Left colon (tissue), 2 donors: ENCODE measurements around the gene NPLOC4. TPM values are rescaled to one million over a fixed set of nuclear protein-coding genes. Genes with fewer than 3 reads are reported as not detected.

Experiments
- ATAC-seq: fragments of 200-7000 bp; cut with Tn5 transposase; one replicate; pipeline ENCODE4 v1.9.1; 2020; ENCODE audit warnings: mild to moderate bottlenecking, moderate library complexity
- DNase-seq, 2 donors: peaks; one replicate each; pipeline ENCODE4 v3.0.0-alpha.2; 2020
- intact Hi-C, 2 donors: fragments of 100-400 bp; cut with DNase I in 1 of 2; cut with micrococcal nuclease in 1 of 2; formaldehyde crosslinking; loops; one replicate each; pipeline versions ENCODE4 v1.11.2 to v1.14.0; 2022; cut with DNase I, micrococcal nuclease
- total RNA-seq, 2 donors: library from RNA; stranded (reverse); fragmentation: NEBNext Ultra II Directional; extraction: Animal tissue kit (Norgen Biotek cat#: 25700); gene quantifications; one replicate each; pipeline ENCODE4 v1.2.1, GENCODE V29; 2021
- donor health status: DM: no; HTN: no; CAD: no.
- donor health status: DM: yes; HTN: yes; CAD: no.

The NPLOC4 gene
- total RNA-seq, 2 donors from 2014 or later, result 86.2 to 88.4 TPM

DNA sequence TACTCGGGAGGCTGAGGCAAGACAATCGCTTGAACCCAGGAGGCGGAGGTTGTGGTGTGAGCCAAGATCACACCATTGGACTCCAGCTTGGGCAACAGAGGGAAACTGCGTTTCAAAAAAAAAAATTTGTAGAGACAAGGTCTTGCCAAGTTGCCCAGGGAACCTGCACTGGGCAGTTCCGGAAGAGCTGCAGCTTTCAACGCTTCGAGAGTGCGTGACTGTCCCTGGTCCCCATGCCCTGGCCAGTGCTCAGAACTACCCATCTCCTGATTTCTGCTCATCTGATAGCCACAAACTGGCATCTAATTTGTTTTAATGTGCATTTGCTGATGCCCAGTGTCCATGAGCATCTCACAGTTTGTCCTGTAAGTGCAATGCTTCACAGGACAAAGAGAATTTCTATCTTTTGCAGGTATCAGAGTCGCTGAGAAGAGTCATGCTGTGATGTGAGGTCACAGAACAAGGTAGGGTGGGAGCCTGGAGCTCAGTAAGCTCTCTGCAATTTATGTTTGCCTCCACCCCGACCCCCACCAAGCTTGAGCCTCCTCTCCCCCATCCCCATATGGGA is 128.2 kb downstream of the NPLOC4 start:
- no peak for DNase-seq
- intact Hi-C loops, result no loop called here
- peak; percentile 4 for ATAC-seq

Other genes with a start within 250 kb of the NPLOC4 start
- 10 to 100 TPM; 12.2 to 14.2 TPM for gene BAHCC1, start 241.7 kb downstream of the NPLOC4 start, total RNA-seq
- gene ACTG1, start 124.3 kb downstream of the NPLOC4 start, total RNA-seq, result 1,000 to 10,000 TPM; 3,767 to 4,413 TPM
- 1 to 10 TPM; 2.3 to 4.9 TPM for gene FSCN2, start 108.7 kb downstream of the NPLOC4 start, total RNA-seq
- gene FAAP100, start 84.8 kb downstream of the NPLOC4 start, total RNA-seq, result 10 to 100 TPM; 25.4 to 28.8 TPM
- under 1 TPM; 0.18 to 0.22 TPM for gene TSPAN10, start 84 bp upstream of the NPLOC4 start, total RNA-seq
- gene PDE6G, start 19.4 kb upstream of the NPLOC4 start, total RNA-seq, result under 1 TPM in 1 of 2 donors, not detected in 1; 0.34 TPM
- 10 to 100 TPM; 24.6 to 36.6 TPM for gene OXLD1, start 29.5 kb upstream of the NPLOC4 start, total RNA-seq
- gene CCDC137, start 29.6 kb upstream of the NPLOC4 start, total RNA-seq, result 10 to 100 TPM; 14.0 to 19.4 TPM
- 10 to 100 TPM; 14.3 to 30.5 TPM for gene ARL16, start 46.7 kb upstream of the NPLOC4 start, total RNA-seq
- 100 to 1,000 TPM in 1 of 2 donors, 10 to 100 TPM in 1; 98.5 to 105 TPM for gene HGS, start 46.9 kb upstream of the NPLOC4 start, total RNA-seq
- gene MRPL12, start 66.3 kb upstream of the NPLOC4 start, total RNA-seq, result 100 to 1,000 TPM in 1 of 2 donors, 10 to 100 TPM in 1; 88.2 to 146 TPM
- 10 to 100 TPM; 52.5 to 76.2 TPM for gene SLC25A10, start 75.2 kb upstream of the NPLOC4 start, total RNA-seq
- gene GCGR, start 167.0 kb upstream of the NPLOC4 start, total RNA-seq, result under 1 TPM; 0.14 to 0.67 TPM
- 10 to 100 TPM; 16.4 to 30.4 TPM for gene MCRIP1, start 196.2 kb upstream of the NPLOC4 start, total RNA-seq
- gene PPP1R27, start 197.9 kb upstream of the NPLOC4 start, total RNA-seq, result not detected
- gene P4HB, start 223.4 kb upstream of the NPLOC4 start, total RNA-seq, result 100 to 1,000 TPM; 560 to 669 TPM
- gene ARHGDIA, start 234.2 kb upstream of the NPLOC4 start, total RNA-seq, result 100 to 1,000 TPM; 447 to 500 TPM